MM.1S (cell line): ENCODE results near the gene ELMO1.

Experiments used
- CTCF ChIP-seq: fragments of 300-600 bp; sonication (generic); IDR thresholded peaks from 2 replicates; pipeline ENCODE4 v1.5.1; 2016; ENCODE audit warnings: antibody characterized with exemption, low read length, mixed read lengths
- EZH2 ChIP-seq: fragments of 300-600 bp; sonication (generic); optimal IDR thresholded peaks from 2 replicates; pipeline ENCODE3; 2017; ENCODE audit warnings: low read depth, mild to moderate bottlenecking, antibody characterized with exemption, low read length, mixed read lengths

- no peak for TF ChIP-seq CTCF
- TF ChIP-seq EZH2: no peak
Measured at GRCh38 chr7:37282927-37283326, 165.7 kb downstream of the ELMO1 start.
